ENCODE data around the gene FLNC.
A peak's percentile ranks its signal among the peaks of the same experiment; 100 is the strongest.

The FLNC gene

GRCh38 chr7:128871050-128871449 lies 40.8 kb downstream of the FLNC start:
- peak overlapping the region; percentile 53 to 80 for H3K4me3 Mint-ChIP-seq
- H3K27ac Mint-ChIP-seq, result peak overlapping the region in 1 of 2 donors; percentile 36
- H3K27me3 Mint-ChIP-seq, result peaks cover 16% of the 10 kb centered on the region
- no peaks in the 10 kb centered on the region for H3K9me3 Mint-ChIP-seq
- DNase-seq (no peak), ATAC-seq (no peak)
- peaks cover 19% of the 10 kb centered on the region for H3K4me1 Mint-ChIP-seq

DNA sequence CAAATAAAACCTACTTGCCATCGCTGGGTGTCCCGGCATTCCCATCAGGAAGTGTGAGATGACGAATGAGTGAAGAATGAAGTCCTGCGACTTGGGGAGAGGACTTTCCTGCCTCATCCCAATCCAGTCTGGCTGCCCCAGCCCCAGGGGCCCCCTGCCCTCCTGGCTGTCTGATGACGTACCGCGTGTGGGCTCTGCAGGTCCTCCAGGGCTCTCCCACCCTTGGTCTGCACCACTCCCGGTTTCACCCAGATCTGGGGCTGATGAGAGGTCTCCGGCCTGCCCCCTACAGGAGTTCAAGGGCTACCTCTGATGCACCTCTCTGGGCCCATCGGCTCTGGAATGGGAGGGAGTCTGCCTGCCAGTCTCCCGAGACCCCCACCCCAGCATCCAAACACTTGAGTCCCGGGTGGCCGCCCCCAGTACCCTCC lies 42.2 kb downstream of the FLNC start:
- ATAC-seq, result no peak
- no peak for DNase-seq
- Mint-ChIP-seq H3K27ac (no peak overlapping the region), H3K4me3 (no peak overlapping the region), H3K9me3 (no peaks in the 10 kb centered on the region), H3K27me3 (peaks cover 16% of the 10 kb centered on the region), H3K4me1 (peaks cover 19% of the 10 kb centered on the region)

DNA sequence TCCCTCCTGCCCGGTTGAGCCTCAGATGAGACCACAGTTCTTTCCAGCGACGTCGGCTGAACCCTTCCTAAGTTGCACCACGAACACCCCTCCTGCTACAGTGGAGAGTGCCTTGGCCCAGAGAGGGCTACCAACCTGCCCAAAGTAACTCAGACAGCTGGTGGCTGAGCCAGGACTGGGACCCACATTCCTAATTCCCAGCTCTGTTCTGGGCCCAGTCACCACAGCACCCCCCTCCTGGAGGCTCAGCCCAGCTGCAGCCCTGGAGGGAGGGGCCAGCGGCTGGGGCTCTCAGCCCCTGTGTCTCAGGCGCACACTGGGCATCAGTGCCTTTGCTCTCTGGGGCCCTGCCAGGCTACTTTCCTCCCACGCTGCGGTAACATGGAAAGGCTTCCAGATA lies 43.0 kb downstream of the FLNC start:
- peaks cover 16% of the 10 kb centered on the region for H3K27me3 Mint-ChIP-seq
- no peak overlapping the region for H3K27ac Mint-ChIP-seq
- H3K4me1 Mint-ChIP-seq, result peaks cover 19% of the 10 kb centered on the region
- H3K9me3 Mint-ChIP-seq, result no peaks in the 10 kb centered on the region
- no peak overlapping the region for H3K4me3 Mint-ChIP-seq
- no peak for ATAC-seq
- no peak for DNase-seq

DNA sequence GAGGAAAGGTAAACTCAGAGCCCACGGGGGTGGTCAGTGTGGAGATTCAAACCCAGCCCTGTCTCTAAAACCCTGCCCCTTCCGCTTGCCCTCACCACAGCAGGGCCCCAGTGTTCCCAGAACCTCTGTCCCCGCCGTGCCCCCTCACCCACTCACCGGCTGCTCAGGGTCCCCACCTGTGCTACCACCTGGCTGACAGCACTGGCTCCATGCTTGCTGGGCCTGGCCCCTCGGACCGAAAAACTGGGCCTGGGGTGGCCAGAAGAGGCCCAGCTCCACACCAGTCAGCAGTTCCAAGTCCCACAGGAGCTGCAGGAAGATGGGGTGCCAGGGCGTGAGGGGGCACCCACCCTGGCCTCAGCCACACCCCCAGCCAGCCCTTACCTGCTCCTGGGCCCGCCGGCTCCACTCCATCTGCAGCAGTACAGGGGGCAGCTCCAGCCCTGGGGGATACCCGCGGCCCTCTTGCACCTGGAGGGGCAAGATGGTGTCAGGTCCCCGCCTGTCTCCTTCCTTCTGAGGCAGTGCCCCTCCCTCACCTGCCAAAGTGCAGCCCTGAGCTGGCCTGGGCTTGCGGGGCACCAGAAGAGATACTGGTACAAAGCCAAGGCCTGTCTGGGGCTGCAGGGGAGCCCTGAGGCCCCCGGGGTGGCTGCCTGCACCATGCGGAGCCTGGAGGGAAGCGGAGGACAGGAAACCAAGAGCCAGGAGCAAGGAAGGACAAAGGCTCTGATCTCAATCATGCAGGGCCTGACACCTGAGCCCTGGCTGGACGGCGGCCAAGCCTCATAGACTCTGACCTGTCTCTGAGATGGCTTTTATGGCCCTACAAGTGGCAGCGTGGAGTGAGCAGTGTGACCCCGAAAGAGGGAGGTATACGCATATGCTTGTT lies 44.2 kb downstream of the FLNC start:
- Mint-ChIP-seq H3K4me1 (peaks cover 13% of the 10 kb centered on the region), H3K4me3 (no peak overlapping the region), H3K9me3 (no peaks in the 10 kb centered on the region), H3K27ac (no peak overlapping the region), H3K27me3 (peaks cover 16% of the 10 kb centered on the region)
- ATAC-seq (no peak), DNase-seq (no peak)

- Mint-ChIP-seq H3K27ac (no peak overlapping the region), H3K4me1 (peaks cover 6% of the 10 kb centered on the region), H3K4me3 (no peak overlapping the region), H3K27me3 (peaks cover 10% of the 10 kb centered on the region), H3K9me3 (no peaks in the 10 kb centered on the region)
- ATAC-seq (no peak), DNase-seq (no peak)
These were observed 45.3 kb downstream of the FLNC start for GRCh38 chr7:128875523-128875948.

- Mint-ChIP-seq H3K27ac (no peak overlapping the region), H3K27me3 (peaks cover 4% of the 10 kb centered on the region), H3K9me3 (no peaks in the 10 kb centered on the region), H3K4me1 (peaks cover 2% of the 10 kb centered on the region), H3K4me3 (no peak overlapping the region)
- no peak for ATAC-seq
- DNase-seq, result no peak
These were observed 45.9 kb downstream of the FLNC start for GRCh38 chr7:128876127-128876526.

GRCh38 chr7:128876586-128876977 lies 46.4 kb downstream of the FLNC start:
- ATAC-seq, result no peak
- no peaks in the 10 kb centered on the region for H3K9me3 Mint-ChIP-seq
- no peaks in the 10 kb centered on the region for H3K4me1 Mint-ChIP-seq
- H3K27ac Mint-ChIP-seq, result no peak overlapping the region
- no peak overlapping the region for H3K4me3 Mint-ChIP-seq
- H3K27me3 Mint-ChIP-seq, result no peaks in the 10 kb centered on the region
- no peak for DNase-seq

- H3K27me3 Mint-ChIP-seq, result no peaks in the 10 kb centered on the region
- no peak overlapping the region for H3K27ac Mint-ChIP-seq
- no peaks in the 10 kb centered on the region for H3K9me3 Mint-ChIP-seq
- peak; percentile 13 for ATAC-seq
- H3K4me3 Mint-ChIP-seq, result no peak overlapping the region
- no peaks in the 10 kb centered on the region for H3K4me1 Mint-ChIP-seq
- DNase-seq, result no peak
These were observed 47.0 kb downstream of the FLNC start for GRCh38 chr7:128876978-128877755.

GRCh38 chr7:128877756-128878120 lies 47.5 kb downstream of the FLNC start:
- DNase-seq (no peak), ATAC-seq (no peak)
- Mint-ChIP-seq H3K27ac (no peak overlapping the region), H3K4me3 (no peak overlapping the region), H3K4me1 (no peaks in the 10 kb centered on the region), H3K27me3 (no peaks in the 10 kb centered on the region), H3K9me3 (no peaks in the 10 kb centered on the region)

GRCh38 chr7:128878226-128879105 lies 48.3 kb downstream of the FLNC start:
- DNase-seq, result no peak
- H3K4me3 Mint-ChIP-seq, result no peak overlapping the region
- H3K27ac Mint-ChIP-seq, result no peak overlapping the region
- H3K9me3 Mint-ChIP-seq, result no peaks in the 10 kb centered on the region
- H3K4me1 Mint-ChIP-seq, result no peaks in the 10 kb centered on the region
- ATAC-seq, result no peak
- H3K27me3 Mint-ChIP-seq, result no peaks in the 10 kb centered on the region

GRCh38 chr7:128879461-128879938 lies 49.3 kb downstream of the FLNC start:
- no peak overlapping the region for H3K4me3 Mint-ChIP-seq
- H3K9me3 Mint-ChIP-seq, result no peaks in the 10 kb centered on the region
- no peak for DNase-seq
- no peak overlapping the region for H3K27ac Mint-ChIP-seq
- no peaks in the 10 kb centered on the region for H3K4me1 Mint-ChIP-seq
- ATAC-seq, result no peak
- H3K27me3 Mint-ChIP-seq, result no peaks in the 10 kb centered on the region

GRCh38 chr7:128879939-128880746 lies 49.9 kb downstream of the FLNC start:
- no peak overlapping the region for H3K4me3 Mint-ChIP-seq
- DNase-seq (peak in 1 of 2 donors; percentile 34), ATAC-seq (peak; percentile 37)
- H3K4me1 Mint-ChIP-seq, result no peaks in the 10 kb centered on the region
- peaks cover 4% of the 10 kb centered on the region for H3K27me3 Mint-ChIP-seq
- no peaks in the 10 kb centered on the region for H3K9me3 Mint-ChIP-seq
- no peak overlapping the region for H3K27ac Mint-ChIP-seq

DNA sequence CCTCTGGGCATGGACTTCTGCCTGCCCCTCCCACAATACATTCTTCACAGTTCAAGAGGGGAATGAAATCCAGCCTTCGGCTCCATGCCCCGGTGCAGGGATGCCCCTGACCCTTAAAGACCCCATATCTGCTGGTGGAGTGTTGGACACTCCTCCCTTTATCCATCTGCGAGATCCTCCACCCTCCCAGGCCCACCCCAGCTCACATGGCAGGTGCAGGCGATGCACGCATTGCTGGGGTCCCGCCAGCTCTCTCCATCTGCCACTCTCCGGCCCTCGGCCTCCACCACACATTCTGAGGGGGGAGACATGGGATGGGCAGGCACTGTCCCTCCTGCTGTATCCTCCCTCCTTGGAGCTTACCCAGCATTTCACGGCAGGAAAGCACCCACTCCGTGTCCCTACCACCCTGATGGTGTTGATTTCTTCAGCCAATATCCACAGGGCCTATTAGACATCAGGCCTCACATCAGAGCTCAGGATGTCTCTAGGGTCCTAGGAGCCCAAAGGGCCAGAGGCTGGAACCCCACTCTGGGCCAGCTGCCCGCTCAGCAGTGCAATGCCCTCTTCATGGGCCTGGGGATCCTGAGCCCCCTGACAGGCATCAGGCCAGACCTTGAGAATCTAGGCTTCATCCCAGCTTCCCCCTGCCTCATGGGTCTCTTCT lies 50.7 kb downstream of the FLNC start:
- DNase-seq, result no peak
- no peak overlapping the region for H3K27ac Mint-ChIP-seq
- no peak for ATAC-seq
- H3K9me3 Mint-ChIP-seq, result no peaks in the 10 kb centered on the region
- H3K27me3 Mint-ChIP-seq, result peaks cover 9% of the 10 kb centered on the region
- H3K4me3 Mint-ChIP-seq, result no peak overlapping the region
- no peaks in the 10 kb centered on the region for H3K4me1 Mint-ChIP-seq

DNA sequence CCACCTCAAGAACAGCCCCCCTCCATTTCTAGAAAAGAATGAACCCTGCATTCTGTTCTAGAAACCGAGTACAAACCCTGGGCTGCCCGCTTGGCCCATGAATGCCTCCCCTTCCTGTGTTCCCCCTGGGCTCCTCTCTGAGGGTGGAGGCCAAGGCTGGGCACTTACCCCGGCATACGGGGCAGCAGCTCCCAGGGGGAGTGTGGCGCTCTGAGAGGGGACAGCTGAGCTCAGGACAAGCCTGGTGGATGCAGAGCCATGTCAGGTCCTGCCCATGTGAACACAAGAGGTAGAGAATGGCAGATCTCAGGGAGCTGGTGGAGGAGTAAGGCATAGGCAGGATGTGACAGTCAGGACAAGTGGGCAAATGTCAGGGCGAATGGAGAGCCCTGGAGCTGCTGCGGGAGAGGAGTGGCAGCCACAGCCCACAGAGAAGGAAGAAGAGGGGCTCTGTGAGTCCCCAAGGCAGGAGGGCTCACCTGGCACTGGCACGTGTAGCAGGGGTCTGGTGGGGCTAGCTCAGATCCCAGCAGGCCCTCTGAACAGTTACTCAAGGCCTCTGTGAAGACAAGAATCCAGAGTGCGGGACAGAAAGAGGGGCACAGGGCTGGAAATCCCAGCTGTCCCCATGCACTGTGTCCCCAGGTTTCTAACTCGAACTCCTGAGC lies 51.4 kb downstream of the FLNC start:
- H3K4me3 Mint-ChIP-seq, result no peak overlapping the region
- peaks cover 9% of the 10 kb centered on the region for H3K27me3 Mint-ChIP-seq
- ATAC-seq (no peak), DNase-seq (no peak)
- no peaks in the 10 kb centered on the region for H3K4me1 Mint-ChIP-seq
- H3K9me3 Mint-ChIP-seq, result no peaks in the 10 kb centered on the region
- peak overlapping the region in 1 of 2 donors; percentile 4 for H3K27ac Mint-ChIP-seq

Data from stimulated activated naive CD8-positive, alpha-beta T cell treated with anti-CD3 and anti-CD28 coated beads, Interleukin-15, amount 100 ng/mL, for 72 hours (primary cell).